Vagina (tissue), 2 donors: ENCODE results near the gene DGKB. TPM values are rescaled to one million over a fixed set of nuclear protein-coding genes. Genes with fewer than 3 reads are reported as not detected.

Experiments
- DNase-seq, 2 donors: peaks; one replicate each; pipeline ENCODE4 v3.0.0-alpha.2; 2017; ENCODE audit errors: extremely low spot score in 2 of 2
- H3K27ac ChIP-seq: fragments of 200-600 bp; sonication (generic); one replicate; pipeline ENCODE4 v1.5.1; 2019
- H3K27me3 ChIP-seq: fragments of 200-600 bp; sonication (generic); one replicate; pipeline ENCODE4 v1.5.1; 2019
- H3K36me3 ChIP-seq, 2 donors: fragments of 200-600 bp; sonication (generic); one replicate each; pipeline ENCODE4 v1.5.1; 2017 to 2019
- H3K4me1 ChIP-seq: fragments of 200-600 bp; sonication (generic); one replicate; pipeline ENCODE4 v1.5.1; 2019
- H3K4me3 ChIP-seq, 2 donors: fragments of 200-600 bp; sonication (generic); 1 replicate in 1 of 2; 2 replicates in 1 of 2; pipeline ENCODE4 v1.5.1; 2016 to 2019
- H3K9me3 ChIP-seq: fragments of 200-600 bp; sonication (generic); one replicate; pipeline ENCODE4 v1.5.1; 2019
- CTCF ChIP-seq, 3 experiments: fragments of 450-650 bp in 2 of 3; fragments of 200-600 bp in 1 of 3; sonication (generic) in 1 of 3; IDR thresholded peaks; one replicate each; pipeline ENCODE4 v1.5.1; 2017 to 2019; ENCODE audit warnings: antibody characterized with exemption in 3 of 3, mild to moderate bottlenecking in 2 of 3, moderate library complexity in 2 of 3
- POLR2A ChIP-seq, 2 donors: fragments of 450-650 bp; IDR thresholded peaks; one replicate each; pipeline ENCODE4 v1.6.1; 2017; ENCODE audit warnings: antibody characterized with exemption in 2 of 2, mild to moderate bottlenecking in 2 of 2, moderate library complexity in 2 of 2
- POLR2AphosphoS5 ChIP-seq, 2 donors: sonication (generic); formaldehyde crosslinking; IDR thresholded peaks; one replicate each; pipeline ENCODE4 v1.9.0; 2017; ENCODE audit warnings: antibody characterized with exemption in 2 of 2, mild to moderate bottlenecking in 2 of 2, low read depth in 1 of 2; ENCODE audit not compliant: insufficient read depth in 1 of 2
- intact Hi-C: fragments of 100-400 bp; cut with DNase I; formaldehyde crosslinking; loops from one replicate; pipeline ENCODE4 v1.15.1; 2023
- total RNA-seq: library from RNA; depleted of rRNA; stranded (reverse); fragments of >200 nt; gene quantifications from one replicate; pipeline ENCODE4 v1.2.3, GENCODE V29; 2016

The DGKB gene
- total RNA-seq, 1 donor from 2014 or later: 2.2 TPM

- Histone ChIP-seq H3K9me3 (no peaks in the 10 kb centered on the region), H3K36me3 (no peaks in the 10 kb centered on the region), H3K27me3 (no peaks in the 10 kb centered on the region), H3K4me1 (no peaks in the 10 kb centered on the region), H3K27ac (no peak overlapping the region), H3K4me3 (no peak overlapping the region)
- no peak for TF ChIP-seq POLR2A (IDR thresholded peaks at IDR 0.05)
- TF ChIP-seq POLR2AphosphoS5 (IDR thresholded peaks at IDR 0.05; ENCODE audit: insufficient read depth in 1 of 2, low read depth in 1 of 2): no peak
- TF ChIP-seq CTCF (IDR thresholded peaks at IDR 0.05): no peak
- intact Hi-C loops: no loop called here
- no peak for DNase-seq
Observed at GRCh38 chr7:14892961-14893360, 9.6 kb downstream of the DGKB start.

- DNase-seq: no peak
- Histone ChIP-seq H3K4me1 (no peaks in the 10 kb centered on the region), H3K36me3 (no peaks in the 10 kb centered on the region), H3K27me3 (no peaks in the 10 kb centered on the region), H3K9me3 (no peaks in the 10 kb centered on the region), H3K27ac (no peak overlapping the region), H3K4me3 (no peak overlapping the region)
- intact Hi-C loops: no loop called here
- TF ChIP-seq POLR2A (IDR thresholded peaks at IDR 0.05) (no peak), POLR2AphosphoS5 (IDR thresholded peaks at IDR 0.05; ENCODE audit: insufficient read depth in 1 of 2, low read depth in 1 of 2) (no peak), CTCF (IDR thresholded peaks at IDR 0.05) (no peak)
Observed at GRCh38 chr7:14891289-14891688, 11.3 kb downstream of the DGKB start.

- no peak for TF ChIP-seq POLR2AphosphoS5 (IDR thresholded peaks at IDR 0.05; ENCODE audit: insufficient read depth in 1 of 2, low read depth in 1 of 2)
- no peak for TF ChIP-seq POLR2A (IDR thresholded peaks at IDR 0.05)
- no peak for TF ChIP-seq CTCF (IDR thresholded peaks at IDR 0.05)
- no peak overlapping the region for H3K4me3 ChIP-seq
- H3K36me3 ChIP-seq: no peaks in the 10 kb centered on the region
Observed at GRCh38 chr7:14888962-14889361, 13.6 kb downstream of the DGKB start.

GRCh38 chr7:14886533-14886932, 16.0 kb downstream of the DGKB start:
- no peak overlapping the region for H3K27ac ChIP-seq

More at GRCh38 chr7:14888962-14889361, 13.6 kb downstream of the DGKB start:
- Histone ChIP-seq H3K4me1 (no peaks in the 10 kb centered on the region), H3K27me3 (no peaks in the 10 kb centered on the region), H3K9me3 (no peaks in the 10 kb centered on the region), H3K27ac (no peak overlapping the region)
- no peak for DNase-seq
- intact Hi-C loops: no loop called here

More at GRCh38 chr7:14886533-14886932, 16.0 kb downstream of the DGKB start:
- TF ChIP-seq POLR2A (IDR thresholded peaks at IDR 0.05) (no peak), POLR2AphosphoS5 (IDR thresholded peaks at IDR 0.05; ENCODE audit: insufficient read depth in 1 of 2, low read depth in 1 of 2) (no peak), CTCF (IDR thresholded peaks at IDR 0.05) (no peak)
- Histone ChIP-seq H3K4me3 (no peak overlapping the region), H3K36me3 (no peaks in the 10 kb centered on the region), H3K27me3 (no peaks in the 10 kb centered on the region), H3K4me1 (no peaks in the 10 kb centered on the region), H3K9me3 (no peaks in the 10 kb centered on the region)
- intact Hi-C loops: no loop called here
- no peak for DNase-seq
